DOHH2 (cell line): ENCODE data around the gene SLC25A1.

Experiments
- H3F3A ChIP-seq: fragments of 200-600 bp; sonication (generic), shearing (Covaris generic); 2 replicates; pipeline ENCODE4 v1.6.0; 2016; ENCODE audit warnings: antibody characterized with exemption, mild to moderate bottlenecking; ENCODE audit not compliant: control insufficient read depth, insufficient read depth
- H3K27ac ChIP-seq: fragments of 200-600 bp; sonication (generic); 2 replicates; pipeline ENCODE4 v1.5.1; 2014; ENCODE audit warnings: low read depth, mild to moderate bottlenecking, low read length, moderate library complexity
- H3K27me3 ChIP-seq: fragments of 200-600 bp; sonication (generic); 2 replicates; pipeline ENCODE4 v1.6.1; 2014; ENCODE audit warnings: mild to moderate bottlenecking, low read length, mixed read lengths; ENCODE audit not compliant: control insufficient read depth
- H3K36me3 ChIP-seq: fragments of 200-600 bp; sonication (generic); 2 replicates; pipeline ENCODE4 v1.6.1; 2014; ENCODE audit warnings: mild to moderate bottlenecking, low read length, moderate library complexity, mixed read lengths; ENCODE audit not compliant: control insufficient read depth
- H3K4me1 ChIP-seq: fragments of 200-600 bp; sonication (generic); 2 replicates; pipeline ENCODE4 v1.6.1; 2014; ENCODE audit warnings: mild to moderate bottlenecking, low read length, mixed read lengths; ENCODE audit not compliant: control insufficient read depth
- H3K4me2 ChIP-seq: fragments of 200-600 bp; sonication (generic); 2 replicates; pipeline ENCODE4 v1.6.0; 2014; ENCODE audit warnings: mild to moderate bottlenecking, low read length, moderate library complexity
- H3K4me3 ChIP-seq: fragments of 200-600 bp; sonication (generic); 2 replicates; pipeline ENCODE4 v1.5.1; 2014; ENCODE audit warnings: mild to moderate bottlenecking, low read length, mixed read lengths
- H3K79me2 ChIP-seq: fragments of 200-600 bp; sonication (generic); 2 replicates; pipeline ENCODE4 v1.6.1; 2014; ENCODE audit warnings: mild to moderate bottlenecking, low read length, mixed read lengths; ENCODE audit not compliant: control insufficient read depth
- H3K9me2 ChIP-seq: fragments of 200-600 bp; sonication (generic); replicated peaks from 2 replicates; pipeline ENCODE4 v1.6.1; 2014; ENCODE audit warnings: mild to moderate bottlenecking, low read length, mixed read lengths; ENCODE audit not compliant: control insufficient read depth
- H3K9me3 ChIP-seq: fragments of 200-600 bp; sonication (generic); 2 replicates; pipeline ENCODE4 v1.6.1; 2014; ENCODE audit warnings: antibody characterized with exemption, low read length, mixed read lengths; ENCODE audit not compliant: control insufficient read depth, insufficient read depth
- H4K20me1 ChIP-seq: fragments of 200-600 bp; sonication (generic); 2 replicates; pipeline ENCODE4 v1.6.0; 2014; ENCODE audit warnings: low read depth, mild to moderate bottlenecking, antibody characterized with exemption, low read length, moderate library complexity; ENCODE audit not compliant: control insufficient read depth, insufficient read depth
- EZH2phosphoT487 ChIP-seq: fragments of 200-600 bp; sonication (generic); IDR thresholded peaks from 2 replicates; pipeline ENCODE4 v1.6.1; 2017; ENCODE audit warnings: borderline replicate concordance, mild to moderate bottlenecking, antibody characterized with exemption, low read length, moderate library complexity, mixed read lengths
- TF ChIP-seq, protein P1 (sequence below): fragments of 200-600 bp; sonication (generic); IDR thresholded peaks from one replicate; pipeline ENCODE4 v1.5.1; 2014; ENCODE audit warnings: antibody characterized with exemption, mild to moderate bottlenecking, low read depth, low read length; ENCODE audit not compliant: poor library complexity, severe bottlenecking

Gene SLC25A1

GRCh38 chr22:19201130-19201868, 22.8 kb upstream of the SLC25A1 start:
- no peaks in the 10 kb centered on the region for H3F3A ChIP-seq
- no peaks in the 10 kb centered on the region for H3K9me2 ChIP-seq
- no peaks in the 10 kb centered on the region for H4K20me1 ChIP-seq
- H3K36me3 ChIP-seq: no peaks in the 10 kb centered on the region
- H3K4me3 ChIP-seq: no peak overlapping the region
- H3K27me3 ChIP-seq: peaks cover 11% of the 10 kb centered on the region
- H3K79me2 ChIP-seq: no peaks in the 10 kb centered on the region
- H3K9me3 ChIP-seq: no peaks in the 10 kb centered on the region
- H3K4me1 ChIP-seq: no peaks in the 10 kb centered on the region
- no peak overlapping the region for H3K27ac ChIP-seq
- no peak for TF ChIP-seq EZH2phosphoT487
- TF ChIP-seq, protein P1, sequence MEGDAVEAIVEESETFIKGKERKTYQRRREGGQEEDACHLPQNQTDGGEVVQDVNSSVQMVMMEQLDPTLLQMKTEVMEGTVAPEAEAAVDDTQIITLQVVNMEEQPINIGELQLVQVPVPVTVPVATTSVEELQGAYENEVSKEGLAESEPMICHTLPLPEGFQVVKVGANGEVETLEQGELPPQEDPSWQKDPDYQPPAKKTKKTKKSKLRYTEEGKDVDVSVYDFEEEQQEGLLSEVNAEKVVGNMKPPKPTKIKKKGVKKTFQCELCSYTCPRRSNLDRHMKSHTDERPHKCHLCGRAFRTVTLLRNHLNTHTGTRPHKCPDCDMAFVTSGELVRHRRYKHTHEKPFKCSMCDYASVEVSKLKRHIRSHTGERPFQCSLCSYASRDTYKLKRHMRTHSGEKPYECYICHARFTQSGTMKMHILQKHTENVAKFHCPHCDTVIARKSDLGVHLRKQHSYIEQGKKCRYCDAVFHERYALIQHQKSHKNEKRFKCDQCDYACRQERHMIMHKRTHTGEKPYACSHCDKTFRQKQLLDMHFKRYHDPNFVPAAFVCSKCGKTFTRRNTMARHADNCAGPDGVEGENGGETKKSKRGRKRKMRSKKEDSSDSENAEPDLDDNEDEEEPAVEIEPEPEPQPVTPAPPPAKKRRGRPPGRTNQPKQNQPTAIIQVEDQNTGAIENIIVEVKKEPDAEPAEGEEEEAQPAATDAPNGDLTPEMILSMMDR: no peak
- H3K4me2 ChIP-seq: no peak overlapping the region

DNA sequence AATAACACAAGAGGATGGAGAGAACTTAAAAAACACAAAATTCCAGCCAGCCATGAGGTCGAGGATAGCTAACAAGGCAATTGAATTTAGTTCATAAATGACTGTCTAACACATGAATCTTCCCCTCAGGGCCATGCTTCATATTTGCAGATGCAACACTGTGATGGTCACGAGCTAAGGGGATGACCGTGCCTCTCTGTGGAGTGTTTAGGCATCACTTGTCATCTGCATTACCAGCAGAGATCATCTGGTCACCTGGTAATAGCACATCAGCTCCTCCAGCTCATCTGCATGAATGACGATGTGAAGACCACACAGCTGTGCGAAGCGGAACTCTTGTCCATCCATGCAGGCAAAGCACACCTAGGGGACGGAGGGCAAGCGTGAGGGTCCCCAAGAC, 20.9 kb upstream of the SLC25A1 start:
- Histone ChIP-seq H3K79me2 (no peaks in the 10 kb centered on the region), H3F3A (no peaks in the 10 kb centered on the region), H3K4me2 (no peak overlapping the region), H3K4me1 (peaks cover 4% of the 10 kb centered on the region; the same call in 1 of the 2 replicates), H3K27ac (no peak overlapping the region), H4K20me1 (no peaks in the 10 kb centered on the region), H3K9me2 (no peaks in the 10 kb centered on the region), H3K4me3 (no peak overlapping the region), H3K36me3 (no peaks in the 10 kb centered on the region), H3K9me3 (no peaks in the 10 kb centered on the region), H3K27me3 (peaks cover 11% of the 10 kb centered on the region)
- TF ChIP-seq, protein P1: no peak
- no peak for TF ChIP-seq EZH2phosphoT487

- no peak overlapping the region for H3K4me3 ChIP-seq
Observed at GRCh38 chr22:19197997-19198865, 19.7 kb upstream of the SLC25A1 start.

More at GRCh38 chr22:19197997-19198865, 19.7 kb upstream of the SLC25A1 start:
- no peak overlapping the region for H3K4me2 ChIP-seq
- peaks cover 4% of the 10 kb centered on the region; the same call in 1 of the 2 replicates for H3K4me1 ChIP-seq
- no peak for TF ChIP-seq EZH2phosphoT487
- TF ChIP-seq, protein P1: no peak
- H3K36me3 ChIP-seq: no peaks in the 10 kb centered on the region
- no peaks in the 10 kb centered on the region for H4K20me1 ChIP-seq
- no peaks in the 10 kb centered on the region for H3K9me3 ChIP-seq
- no peaks in the 10 kb centered on the region for H3F3A ChIP-seq
- H3K9me2 ChIP-seq: no peaks in the 10 kb centered on the region
- H3K27ac ChIP-seq: no peak overlapping the region
- H3K79me2 ChIP-seq: no peaks in the 10 kb centered on the region
- peaks cover 11% of the 10 kb centered on the region for H3K27me3 ChIP-seq
